Smooth muscle cell (in vitro differentiated cells): ENCODE measurements around the gene RGL3. TPM values are rescaled to one million over a fixed set of nuclear protein-coding genes. Genes with fewer than 3 reads are reported as not detected.
"Not testable (repeated sequence)": the region's sequence is repeated elsewhere in the genome, so short reads cannot be mapped to it uniquely, and the experiment has no call there.

Experiments used
- DNase-seq: peaks from one replicate; lab custom pipeline; 2025; ENCODE audit not compliant: unreplicated experiment; lab: John Stamatoyannopoulos, UW
- H2AFZ ChIP-seq: fragments of 200-600 bp; sonication (generic); 2 replicates; pipeline ENCODE4 v1.6.0; 2016; ENCODE audit warnings: antibody characterized with exemption, low read depth, mild to moderate bottlenecking
- H3F3A ChIP-seq: fragments of 200-600 bp; sonication (generic); 2 replicates; pipeline ENCODE4 v1.6.0; 2017; ENCODE audit warnings: antibody characterized with exemption, low read depth
- H3K27ac ChIP-seq: fragments of 200-600 bp; sonication (generic); 2 replicates; pipeline ENCODE4 v1.5.1; 2016; ENCODE audit warnings: low read depth, mild to moderate bottlenecking
- H3K27me3 ChIP-seq: fragments of 200-600 bp; sonication (generic); 2 replicates; pipeline ENCODE4 v1.6.1; 2016; ENCODE audit warnings: low read depth, mild to moderate bottlenecking
- H3K36me3 ChIP-seq: fragments of 200-600 bp; sonication (generic); 2 replicates; pipeline ENCODE4 v1.5.1; 2016; ENCODE audit warnings: low read depth
- H3K4me1 ChIP-seq: fragments of 200-600 bp; sonication (generic); 2 replicates; pipeline ENCODE4 v1.5.1; 2016; ENCODE audit warnings: low read depth
- H3K4me2 ChIP-seq: fragments of 200-600 bp; sonication (generic); 2 replicates; pipeline ENCODE4 v1.6.0; 2016; ENCODE audit warnings: mild to moderate bottlenecking
- H3K4me3 ChIP-seq: fragments of 200-600 bp; sonication (generic); 2 replicates; pipeline ENCODE4 v1.5.1; 2016; ENCODE audit warnings: mild to moderate bottlenecking
- H3K79me2 ChIP-seq: fragments of 200-600 bp; sonication (generic); 2 replicates; pipeline ENCODE4 v1.6.0; 2016; ENCODE audit warnings: low read depth, mild to moderate bottlenecking
- H3K9ac ChIP-seq: fragments of 200-600 bp; sonication (generic); 2 replicates; pipeline ENCODE4 v1.6.0; 2016; ENCODE audit warnings: low read depth
- H3K9me3 ChIP-seq: fragments of 200-600 bp; sonication (generic); replicated peaks from 2 replicates; pipeline ENCODE4 v1.5.1; 2016; ENCODE audit warnings: low read depth
- H4K20me1 ChIP-seq: fragments of 200-600 bp; sonication (generic); 2 replicates; pipeline ENCODE4 v1.6.0; 2016; ENCODE audit warnings: low read depth
- CTCF ChIP-seq: fragments of 200-600 bp; sonication (generic); IDR thresholded peaks from 2 replicates; pipeline ENCODE4 v1.5.1; 2017; ENCODE audit warnings: borderline replicate concordance, mild to moderate bottlenecking, antibody characterized with exemption; ENCODE audit not compliant: insufficient read depth, poor library complexity, severe bottlenecking
- WGBS: methylation state at CpG from one replicate; pipeline ENCODE4 v1.1.7; 2016; ENCODE audit warnings: low lambda C conversion rate; 5-methylcytosine and 5-hydroxymethylcytosine counted together
- polyA plus RNA-seq: library from polyadenylated mRNA; unstranded; fragments of >200 nt; fragmentation: Nextera tagmentation; extraction: Ambion mirVana; gene quantifications from 2 replicates; pipeline ENCODE4 v1.2.1, GENCODE V29; 2016
- total RNA-seq: library from RNA; depleted of rRNA; stranded (reverse); fragments of >200 nt; gene quantifications from 2 replicates; pipeline ENCODE4 v1.2.3, GENCODE V29; 2014

RGL3 gene
- total RNA-seq (5.5 and 9.6 TPM in 2 replicates), polyA plus RNA-seq (6.6 and 39.0 TPM in 2 replicates)

- H3F3A ChIP-seq: no peaks in the 10 kb centered on the region
- no peak for DNase-seq
- no peak for TF ChIP-seq CTCF
- H3K4me3 ChIP-seq: peak within 1 kb of the TSS; percentile 60
- 2% methylated on average over 55 of the region's 72 CpGs for WGBS
- H3K9me3 ChIP-seq: no peaks in the 10 kb centered on the region
- no peaks in the 10 kb centered on the region for H3K79me2 ChIP-seq
- H3K27me3 ChIP-seq: peaks cover 9% of the 10 kb centered on the region
- H4K20me1 ChIP-seq: no peaks in the 10 kb centered on the region
- peaks cover 13% of the 10 kb centered on the region for H3K4me1 ChIP-seq
- H3K36me3 ChIP-seq: no peaks in the 10 kb centered on the region
- H3K27ac ChIP-seq: no peak within 1 kb of the TSS
- peak within 1 kb of the TSS; percentile 94 for H3K4me2 ChIP-seq
- H2AFZ ChIP-seq: peak within 1 kb of the TSS; percentile 81
- H3K9ac ChIP-seq: peak within 1 kb of the TSS; percentile 35
These were observed at the start of gene RGL3 for GRCh38 chr19:11418549-11419506. TSS of gene RGL3 (minus strand) at chr19:11419314. CDS start at chr19:11419278, 36 bp downstream.

GRCh38 chr19:11468266-11468845 is 49.2 kb upstream of the RGL3 start:
- H3K9me3 ChIP-seq, DNase-seq, H3K9ac ChIP-seq, H3K36me3 ChIP-seq, H3K4me1 ChIP-seq, H3K27ac ChIP-seq, H3K79me2 ChIP-seq, H3K27me3 ChIP-seq, H4K20me1 ChIP-seq, H2AFZ ChIP-seq, H3K4me2 ChIP-seq, H3K4me3 ChIP-seq, H3F3A ChIP-seq: not testable (repeated sequence)
- 91% methylated on average over 8 of the region's 8 CpGs for WGBS

- Histone ChIP-seq H3K4me1 (no peaks in the 10 kb centered on the region), H3K27me3 (no peaks in the 10 kb centered on the region), H3F3A (no peaks in the 10 kb centered on the region), H4K20me1 (no peaks in the 10 kb centered on the region), H3K36me3 (no peaks in the 10 kb centered on the region), H3K9ac (no peak overlapping the region), H3K9me3 (no peaks in the 10 kb centered on the region), H3K79me2 (no peaks in the 10 kb centered on the region), H2AFZ (no peak overlapping the region), H3K4me3 (no peak overlapping the region), H3K27ac (no peak overlapping the region), H3K4me2 (no peak overlapping the region)
- TF ChIP-seq CTCF: no peak
- 61% methylated on average over 5 of the region's 8 CpGs for WGBS
- DNase-seq: no peak
These were observed 46.5 kb upstream of the RGL3 start for GRCh38 chr19:11465600-11465999.

- 86% methylated on average over 8 of the region's 11 CpGs for WGBS
- Histone ChIP-seq H3K36me3 (no peaks in the 10 kb centered on the region), H3K9me3 (no peaks in the 10 kb centered on the region)
These were observed 45.5 kb upstream of the RGL3 start for GRCh38 chr19:11464333-11465265.

More at GRCh38 chr19:11464333-11465265, 45.5 kb upstream of the RGL3 start:
- Histone ChIP-seq H3K4me3 (no peak overlapping the region), H4K20me1 (no peaks in the 10 kb centered on the region), H3K4me1 (no peaks in the 10 kb centered on the region), H3K27me3 (no peaks in the 10 kb centered on the region), H2AFZ (no peak overlapping the region), H3K79me2 (no peaks in the 10 kb centered on the region), H3F3A (no peaks in the 10 kb centered on the region), H3K4me2 (no peak overlapping the region), H3K27ac (no peak overlapping the region), H3K9ac (no peak overlapping the region)
- no peak for TF ChIP-seq CTCF
- no peak for DNase-seq
